Measurements from ENCODE around the gene MKRN2.

- TF ChIP-seq POLR2A (IDR thresholded peaks at IDR 0.05), result no peak
- TF ChIP-seq CTCF (IDR thresholded peaks at IDR 0.05), result no peak
- no peak for TF ChIP-seq EP300 (IDR thresholded peaks at IDR 0.05)
Observed at GRCh38 chr3:12544652-12545472, 12.0 kb upstream of the MKRN2 start.
